Activated CD8-positive, alpha-beta memory T cell treated with anti-CD3 and anti-CD28 coated beads for 48 hours (primary cell): ENCODE results near the gene ASCL3.
"Not testable (repeated sequence)": the region's sequence is repeated elsewhere in the genome, so short reads cannot be mapped to it uniquely, and the experiment has no call there.

ENCODE experiments used
- DNase-seq, 3 experiments: peaks; one replicate each; pipeline ENCODE4 v3.0.0-alpha.2; 2020; ENCODE audit warnings: low read depth in 2 of 3, low spot score in 2 of 3

ASCL3 gene

DNA sequence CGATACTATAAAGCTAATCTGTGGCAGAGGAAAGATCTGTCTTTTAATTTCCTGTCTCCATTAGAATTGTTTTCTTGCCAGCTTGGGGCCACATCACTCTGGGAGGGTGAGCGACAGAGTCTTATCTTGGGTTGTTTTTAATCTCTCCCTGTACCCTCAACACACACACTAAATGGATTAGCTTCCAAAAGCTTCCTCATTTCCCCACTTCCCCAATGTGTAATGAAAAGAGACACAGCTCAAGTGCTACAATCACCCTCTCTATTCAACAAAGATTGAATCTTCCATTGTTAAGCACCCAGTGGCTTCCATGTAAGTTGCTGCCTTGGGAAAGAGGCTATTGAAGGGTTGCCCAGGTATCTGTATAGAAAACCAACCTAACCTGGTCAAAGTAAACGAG is 6.1 kb upstream of the ASCL3 start:
- no peak for DNase-seq

DNA sequence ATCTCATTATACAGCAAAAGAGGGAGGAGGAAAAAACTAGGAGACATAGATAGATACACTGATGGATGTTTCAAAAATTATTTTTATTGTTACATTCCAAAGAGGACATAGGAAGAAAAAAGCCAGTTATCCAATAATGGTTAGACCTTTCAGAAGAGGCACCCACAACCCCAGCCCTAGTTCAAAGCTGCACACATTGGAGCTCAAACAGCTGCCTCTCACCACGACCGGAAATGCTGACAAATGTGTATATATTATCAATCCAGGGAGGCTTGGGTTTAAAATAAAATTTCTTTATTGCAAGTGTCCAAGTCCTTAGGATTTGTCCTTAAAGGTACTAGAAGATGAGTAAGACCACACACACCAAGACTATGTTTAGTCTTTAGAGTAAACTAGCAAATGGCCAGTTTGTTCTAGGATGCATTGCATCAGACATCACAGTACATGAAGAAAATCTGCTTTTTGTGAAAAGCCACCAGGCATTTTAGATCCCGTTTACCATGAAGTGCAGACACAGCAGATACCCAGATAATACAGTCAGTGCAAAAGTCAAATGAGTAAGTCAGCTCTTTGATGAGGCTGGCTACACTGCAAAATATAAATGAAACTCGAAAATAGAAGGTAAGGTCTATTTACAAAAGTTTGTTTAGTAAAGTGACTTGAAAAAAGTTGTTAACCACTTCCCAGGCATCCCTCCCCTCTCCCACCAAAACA is 4.6 kb upstream of the ASCL3 start:
- no peak for DNase-seq

DNA sequence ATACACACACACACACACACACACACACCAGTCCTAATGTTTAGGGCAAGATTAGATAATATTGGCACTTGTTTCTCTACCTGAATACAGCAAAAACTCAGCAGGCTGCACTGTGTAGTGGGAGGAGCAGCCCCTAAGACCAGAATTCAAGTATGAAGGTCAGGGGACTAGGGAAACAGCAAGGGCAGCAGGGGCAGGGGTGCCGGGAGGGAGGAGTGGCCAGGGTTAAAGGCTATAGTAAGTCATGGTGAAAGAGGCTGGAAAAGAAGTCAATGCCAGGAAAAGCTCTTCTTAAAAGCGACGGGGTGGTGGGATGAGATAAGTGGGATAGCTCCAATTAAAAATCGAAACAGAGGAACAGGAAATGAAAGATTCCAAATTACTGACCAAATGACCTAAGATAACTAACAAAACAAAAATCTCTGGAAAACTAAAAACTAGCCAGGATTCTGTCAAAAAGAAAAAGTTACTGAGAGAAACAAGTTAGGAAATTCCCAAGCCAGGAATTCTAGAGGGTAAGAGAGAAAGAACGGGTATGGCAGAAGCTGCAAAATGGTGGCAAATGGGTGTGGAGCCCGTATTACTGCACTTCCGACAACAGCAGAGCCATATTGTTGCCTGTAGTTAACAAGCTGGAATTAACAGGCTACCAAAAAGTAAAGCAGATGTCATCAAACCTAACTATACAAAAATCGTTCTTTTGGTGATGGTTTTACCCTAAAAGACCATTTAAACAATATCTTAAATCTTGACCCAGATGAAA is 1.3 kb downstream of the ASCL3 start:
- no peak for DNase-seq

DNA sequence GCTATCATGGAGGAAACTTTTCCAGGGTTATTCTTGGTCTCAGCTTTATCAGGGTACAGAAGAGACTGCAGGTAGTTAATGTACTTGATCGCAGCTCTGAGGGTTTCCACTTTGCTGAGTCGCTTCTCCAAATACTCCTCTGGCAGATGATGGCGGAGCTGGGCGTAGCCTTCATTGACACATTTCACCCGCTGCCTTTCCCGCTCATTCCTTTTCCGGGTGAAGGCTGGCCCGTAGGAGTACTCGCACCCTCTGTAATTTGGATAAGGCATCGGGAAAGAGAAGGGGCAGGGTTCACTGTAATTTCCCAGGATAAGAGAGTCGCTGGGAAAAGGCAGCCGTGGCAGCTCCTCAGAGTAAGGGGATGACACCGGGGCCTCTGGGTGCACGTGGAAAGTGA is 5.2 kb downstream of the ASCL3 start:
- DNase-seq, result no peak

DNA sequence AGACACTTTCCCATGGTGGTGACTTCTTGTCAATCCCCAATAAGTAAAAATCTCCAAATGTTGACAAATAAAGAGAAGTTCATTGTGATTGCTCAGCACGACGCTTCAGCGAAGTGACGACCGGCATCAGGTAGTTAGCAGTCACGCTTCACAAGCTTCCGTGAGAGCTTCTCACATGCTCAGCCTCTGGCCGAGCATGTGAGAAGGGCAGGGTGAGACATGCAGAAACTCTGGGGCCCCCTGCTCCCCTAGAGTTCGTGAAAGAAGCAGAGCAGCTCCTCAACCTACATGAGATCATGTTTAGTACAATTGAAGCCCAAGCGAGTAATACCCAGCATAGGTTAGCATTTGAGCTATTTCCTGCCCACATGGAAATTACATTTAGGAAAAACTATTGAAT is 5.7 kb downstream of the ASCL3 start:
- DNase-seq, result no peak

DNA sequence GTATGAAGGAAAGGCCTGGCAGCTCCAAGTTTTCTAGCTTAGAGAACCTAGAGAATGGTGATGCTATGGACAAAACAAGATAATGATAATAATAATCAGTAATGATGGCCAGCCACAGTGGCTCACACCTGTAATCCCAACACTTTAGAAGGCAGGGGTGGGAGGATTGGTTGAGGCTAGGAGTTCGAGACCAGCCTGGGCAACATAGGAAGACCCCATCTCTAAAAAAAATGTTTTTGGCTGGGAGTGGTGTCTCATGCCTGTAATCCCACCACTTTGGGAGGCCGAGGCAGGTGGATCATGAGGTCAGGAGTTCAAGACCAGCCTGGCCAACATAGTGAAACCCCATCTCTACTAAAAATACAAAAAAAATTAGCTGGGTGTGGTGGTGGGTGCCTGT is 7.0 kb downstream of the ASCL3 start:
- not testable (repeated sequence) for DNase-seq

DNA sequence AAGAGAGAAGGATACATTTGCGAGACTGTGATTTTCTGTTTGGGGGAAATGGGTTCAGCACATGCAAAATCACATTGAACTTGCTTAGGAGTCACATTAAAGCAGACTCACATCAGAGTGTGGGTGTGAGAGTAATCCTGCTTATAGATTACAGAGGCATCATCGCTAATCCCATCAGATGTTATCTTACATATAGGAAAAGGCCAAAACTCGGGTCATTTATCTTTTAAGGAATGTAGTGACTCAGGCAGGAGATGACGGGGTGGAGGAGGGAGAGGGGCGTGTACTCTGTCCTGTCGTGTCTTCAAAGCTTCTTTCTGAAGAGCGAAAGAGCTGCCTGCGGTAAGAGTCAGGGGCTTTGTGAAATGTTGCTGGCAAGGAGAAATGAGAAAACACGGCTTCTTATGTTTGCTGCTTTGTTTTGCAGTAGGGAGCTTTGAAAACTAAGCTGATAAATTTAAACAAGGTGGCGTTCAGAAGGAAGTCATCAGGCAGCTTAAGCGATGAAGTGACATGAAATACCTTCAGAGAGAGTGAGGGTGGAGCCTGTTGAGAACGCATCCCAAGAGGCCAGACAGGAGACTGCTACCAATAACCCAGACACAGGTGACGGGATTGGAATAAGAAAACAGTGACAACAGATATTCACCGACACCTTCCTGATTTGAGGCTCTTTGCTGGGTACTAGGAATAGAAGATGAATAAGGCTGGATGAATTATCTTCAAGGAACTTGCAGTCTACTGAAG is 7.9 kb downstream of the ASCL3 start:
- no peak for DNase-seq

DNA sequence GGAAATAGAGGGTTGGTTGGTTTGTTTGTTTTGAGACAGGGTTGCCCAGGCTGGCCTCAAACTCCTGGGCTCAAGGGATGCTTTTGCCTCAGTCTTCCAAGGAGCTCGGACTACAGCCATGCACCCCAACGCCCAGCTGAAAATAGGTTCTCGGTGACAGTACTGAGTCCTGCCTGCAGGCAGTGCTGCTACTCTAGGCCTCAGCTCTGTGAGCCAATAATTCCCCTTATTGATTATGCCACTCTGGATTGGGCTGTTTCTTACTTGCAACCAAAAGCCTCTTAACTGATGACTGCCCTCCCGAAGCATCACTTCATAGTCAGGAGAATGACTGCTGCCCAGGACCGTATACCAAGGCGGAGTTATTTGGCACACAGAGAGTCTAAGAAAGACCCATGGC is 8.9 kb downstream of the ASCL3 start:
- no peak for DNase-seq

DNA sequence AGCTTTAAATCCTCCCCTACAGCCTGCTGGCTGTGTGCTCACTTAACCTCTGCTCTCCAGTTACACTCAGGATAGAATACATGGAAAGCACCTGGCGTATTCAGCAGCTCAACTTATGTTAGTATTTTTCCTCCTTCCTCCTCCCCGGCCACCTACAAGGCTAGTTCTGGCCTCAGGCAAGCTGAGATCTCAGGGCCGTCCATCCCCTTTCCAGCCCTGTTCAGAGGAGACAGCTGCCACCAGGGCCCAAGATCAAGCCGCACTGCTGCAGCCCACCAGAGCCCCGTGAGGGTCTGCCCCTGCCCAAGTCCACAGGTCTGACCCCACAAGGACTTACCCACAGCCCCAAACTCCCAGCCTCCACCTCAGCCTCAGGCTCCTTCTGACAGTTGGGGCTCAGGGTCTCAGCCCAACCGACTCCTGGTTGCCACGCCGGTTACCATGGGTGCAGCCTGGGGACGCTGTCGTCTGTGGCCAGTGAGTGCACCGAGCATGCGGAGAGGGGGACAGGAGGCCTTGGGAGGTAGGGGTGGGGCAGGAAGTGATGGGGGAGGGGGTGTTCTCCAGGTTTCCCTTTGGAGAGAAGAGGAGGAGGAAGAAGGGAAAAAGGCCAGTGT is 10.1 kb downstream of the ASCL3 start, which contains the start of gene C11orf16:
Gene C11orf16, minus strand, starts transcription at position 384 of the 617 bp plus-strand sequence. CDS start 639 bp downstream, outside the sequence.
- DNase-seq, result no peak

DNA sequence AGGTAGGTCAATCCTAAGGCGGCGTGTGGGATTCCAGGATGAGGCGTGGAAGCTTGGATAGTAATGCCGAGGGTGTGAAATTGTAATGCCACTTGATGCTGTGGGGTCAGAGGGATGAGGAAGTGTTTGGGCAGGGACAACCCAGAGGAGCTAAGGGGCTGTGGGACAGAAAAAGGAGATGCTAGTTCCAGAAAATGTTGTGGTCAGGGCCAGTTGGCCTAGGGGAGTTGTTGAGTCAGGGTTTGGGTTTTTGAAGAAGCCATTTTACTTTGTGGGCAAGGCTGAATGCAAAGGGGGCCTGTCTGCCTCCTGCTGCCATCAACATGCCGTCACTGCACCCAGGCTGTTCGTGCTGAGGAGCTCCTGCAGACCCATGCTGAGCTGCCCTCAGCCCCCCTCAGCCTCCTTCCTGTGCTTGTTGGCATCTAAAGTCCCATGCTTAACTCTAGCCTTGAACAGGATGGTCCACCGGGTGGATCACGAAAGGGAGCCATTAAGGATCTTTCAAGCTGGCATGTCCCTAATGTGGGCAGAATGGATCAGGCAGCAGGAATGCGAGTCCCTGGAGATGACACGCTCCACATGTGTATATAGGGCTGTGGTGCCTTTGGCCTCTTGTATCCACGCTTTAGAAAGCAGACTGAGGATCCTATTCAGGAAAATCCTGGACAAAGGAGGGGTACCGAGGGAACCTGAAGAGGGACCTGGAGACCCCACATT is 12.2 kb downstream of the ASCL3 start:
- DNase-seq, result no peak

DNA sequence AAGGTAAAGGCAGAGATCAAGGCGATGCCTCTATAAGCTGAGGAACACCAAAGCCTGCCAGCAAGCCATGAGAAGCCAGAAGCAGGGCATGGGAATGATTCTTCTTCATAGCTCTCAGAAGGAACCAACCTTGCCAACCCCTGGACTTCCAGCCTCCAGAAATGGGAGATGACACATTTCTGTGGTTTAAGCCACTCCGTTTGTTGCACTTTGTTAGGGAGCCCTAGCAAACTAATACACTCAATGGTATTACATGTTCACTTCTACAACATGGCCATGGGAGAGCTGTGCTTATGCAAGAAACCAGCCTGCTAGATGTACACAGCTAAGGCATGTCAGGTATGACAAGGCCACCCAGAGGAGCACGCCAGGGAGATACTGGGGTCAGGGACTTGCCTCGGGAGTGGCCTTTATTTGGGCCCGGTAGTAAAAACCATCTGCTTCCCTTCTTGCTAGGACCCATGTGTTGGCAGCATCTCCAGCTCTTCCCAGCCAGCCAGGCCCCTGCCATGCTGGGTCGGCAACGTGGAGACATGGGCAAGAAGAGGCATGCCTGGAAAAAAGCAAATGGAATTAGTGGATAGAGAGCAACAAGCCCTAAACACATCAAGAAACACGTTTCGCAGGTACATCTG is 13.7 kb downstream of the ASCL3 start:
- no peak for DNase-seq

DNA sequence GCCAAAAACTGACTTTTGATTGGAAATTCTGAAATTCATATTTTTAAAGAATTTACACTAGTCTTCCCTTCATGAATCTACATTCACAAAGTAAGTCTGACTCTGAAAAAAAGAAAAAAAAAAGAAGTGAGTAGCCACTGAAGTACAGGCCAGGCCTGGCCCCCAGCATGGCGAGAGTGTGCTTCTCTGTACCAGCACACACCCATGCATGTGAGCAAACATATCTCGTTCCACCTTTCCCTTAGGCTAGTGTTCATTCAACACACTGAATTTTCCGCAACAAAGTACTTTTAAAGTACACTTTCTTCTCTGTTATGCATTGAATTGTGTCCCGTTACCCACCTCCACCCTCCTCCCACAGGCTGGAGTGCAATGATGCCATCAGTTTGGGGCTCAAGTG is 14.6 kb downstream of the ASCL3 start:
- DNase-seq, result no peak

DNA sequence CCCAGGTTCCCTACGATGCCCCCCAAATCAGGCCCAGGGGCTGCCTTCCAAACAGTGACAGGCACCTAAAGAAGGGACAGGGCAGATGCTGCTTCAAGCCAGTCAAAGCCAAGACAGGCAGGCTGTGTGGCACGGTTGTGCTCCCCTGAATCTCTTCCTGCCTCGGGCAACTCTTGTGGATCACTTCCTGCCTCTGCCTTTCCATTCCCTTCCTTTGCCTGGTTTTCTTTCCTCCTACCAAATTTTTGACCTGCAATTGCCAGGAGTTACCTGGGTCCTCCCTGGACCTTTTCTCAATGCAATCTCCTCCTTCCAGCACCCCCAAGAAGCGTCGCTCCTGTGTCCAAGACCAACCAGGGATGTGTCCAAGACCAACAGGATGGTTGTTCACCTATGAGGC is 15.6 kb downstream of the ASCL3 start:
- DNase-seq, result no peak

DNA sequence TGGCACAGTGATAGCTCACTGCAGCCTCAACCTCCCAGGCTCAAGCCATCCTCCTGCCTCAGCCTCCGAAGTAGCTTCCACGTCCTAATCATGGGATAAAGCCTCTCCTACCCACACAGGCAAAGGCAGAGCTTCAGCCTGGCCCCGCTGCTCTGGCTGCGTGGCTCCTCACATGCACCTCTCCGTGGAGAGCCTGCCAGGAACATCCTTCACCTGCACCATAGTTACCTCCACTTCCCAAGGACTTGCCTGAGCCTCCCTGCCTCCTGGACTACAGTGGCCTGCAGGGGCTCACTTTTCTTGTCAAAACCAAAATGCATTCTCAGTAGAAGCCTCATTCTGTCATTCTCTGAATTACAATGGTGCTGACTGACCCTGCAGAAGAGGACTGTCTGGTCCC is 16.6 kb downstream of the ASCL3 start:
- DNase-seq, result no peak

DNA sequence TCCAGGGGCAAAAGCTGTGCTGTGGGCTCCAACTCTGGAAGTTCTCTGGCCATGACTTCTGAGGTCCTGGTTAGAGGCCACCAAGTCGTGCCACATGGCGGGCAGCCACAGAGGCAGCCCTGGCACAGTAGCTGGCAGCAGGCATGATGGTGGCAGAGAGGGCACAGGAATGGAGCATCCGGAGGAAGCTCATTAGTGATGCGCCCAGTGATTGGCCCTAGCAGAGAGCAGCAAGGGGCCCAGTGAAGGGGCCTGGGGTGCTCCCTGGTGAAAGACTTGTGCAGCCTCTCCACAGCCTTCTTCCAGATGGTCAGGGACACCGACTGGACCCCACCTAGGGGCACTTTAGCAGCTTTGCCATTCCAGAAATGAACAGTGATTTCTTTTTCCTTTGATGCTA is 17.1 kb downstream of the ASCL3 start:
- no peak for DNase-seq

DNA sequence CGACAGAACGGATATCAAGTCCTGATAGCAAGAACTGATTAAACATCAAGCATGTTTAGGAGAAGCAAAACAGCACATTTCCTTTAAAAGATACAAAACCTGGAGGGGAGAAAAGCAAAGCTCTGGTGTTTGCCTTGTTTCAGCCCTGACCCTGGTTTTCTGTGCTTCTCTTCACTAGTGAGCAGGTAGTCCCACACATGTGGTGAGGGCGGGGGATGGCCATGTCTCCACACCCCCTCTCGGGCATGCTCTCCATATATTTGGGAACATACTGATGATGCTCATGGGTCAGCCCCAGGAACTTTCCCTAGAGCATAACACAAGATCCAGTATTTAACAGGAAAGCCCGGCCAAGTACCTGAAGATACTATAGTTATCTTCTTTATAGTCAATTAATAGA is 20.1 kb downstream of the ASCL3 start:
- no peak for DNase-seq

DNA sequence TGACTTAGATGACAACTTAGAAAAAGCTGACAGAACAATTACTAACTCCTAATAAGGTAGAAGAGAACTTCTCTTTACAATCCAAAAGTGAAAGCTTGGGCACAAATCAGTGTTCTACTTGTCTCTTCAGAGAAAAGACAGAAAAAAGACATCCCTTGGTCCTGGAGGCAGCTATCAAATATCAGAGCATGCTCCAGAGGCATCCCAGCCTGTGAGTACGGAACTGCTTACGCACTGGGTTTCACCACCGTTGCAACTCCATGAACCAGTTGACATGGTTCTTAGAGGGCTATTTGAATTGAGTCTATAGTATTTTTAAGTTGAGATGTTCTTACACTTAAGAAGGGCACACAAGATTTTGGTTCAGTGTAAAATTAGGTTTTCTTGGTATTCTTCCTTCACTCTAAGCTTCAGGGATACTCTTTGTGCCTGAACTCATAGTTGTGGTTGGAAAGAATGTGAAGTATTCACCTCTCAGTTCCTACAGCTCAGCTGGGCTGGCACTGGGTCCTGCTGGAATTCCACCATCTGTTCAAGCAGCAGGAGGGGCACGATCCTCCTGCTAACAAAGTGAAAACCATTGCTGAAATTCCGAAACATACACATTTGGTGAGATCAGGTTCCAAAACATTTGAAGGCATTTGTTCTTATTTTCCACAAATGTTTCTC is 25.5 kb downstream of the ASCL3 start:
- DNase-seq, result no peak

DNA sequence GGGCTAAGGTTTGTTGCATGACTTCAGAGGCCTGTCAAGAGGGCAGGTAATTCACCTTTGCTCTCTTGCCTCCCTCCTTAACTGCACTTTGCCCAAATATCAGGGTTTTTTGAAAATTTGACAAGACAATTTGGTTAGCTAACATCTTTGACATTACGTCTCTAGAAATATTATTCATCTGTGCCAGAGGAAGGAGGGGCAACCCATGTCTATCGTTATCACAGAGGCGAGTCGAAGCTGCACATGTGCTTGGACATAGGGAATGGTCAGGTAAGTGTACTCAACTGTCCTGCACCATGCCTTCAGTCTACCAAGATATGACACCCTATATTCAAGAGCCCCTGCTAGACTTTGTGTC is 28.2 kb downstream of the ASCL3 start:
- no peak for DNase-seq

DNA sequence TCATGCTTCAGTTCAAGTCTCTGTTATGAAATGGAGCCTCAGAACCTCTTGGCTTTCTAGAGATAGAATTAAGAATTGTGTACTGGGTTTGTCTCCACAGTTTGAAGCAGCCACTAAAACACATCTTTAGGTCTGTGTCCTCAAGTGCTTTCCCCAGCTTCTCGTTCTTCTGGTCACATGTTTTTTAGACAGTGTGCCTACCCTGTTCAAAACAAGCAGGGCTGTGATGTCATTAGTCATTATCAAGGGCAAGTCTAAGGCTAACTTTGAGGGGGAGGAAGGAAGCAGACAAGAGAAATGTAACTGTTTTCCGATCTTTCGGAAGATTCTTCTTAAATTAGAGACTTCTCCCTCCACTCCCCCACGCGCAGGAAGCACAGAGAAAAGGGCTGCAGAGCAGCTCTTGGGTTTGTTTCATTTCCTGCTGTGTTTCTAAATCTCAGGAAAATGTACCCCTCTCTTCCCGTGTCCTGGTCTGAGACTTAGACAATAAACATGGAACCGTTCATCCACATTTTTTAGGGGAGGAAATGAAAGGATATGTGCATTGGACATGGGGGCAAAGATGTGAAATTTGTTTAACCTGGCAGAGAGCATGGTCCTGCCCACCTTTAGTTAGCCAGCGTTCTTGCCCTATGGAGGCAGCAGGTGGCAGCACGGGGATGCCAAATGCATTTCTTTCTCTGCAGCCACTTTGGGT is 28.7 kb downstream of the ASCL3 start:
- peak in 1 of 3 experiments; percentile 6 for DNase-seq
